Stimulated activated CD4-positive, alpha-beta T cell treated with anti-CD3 and anti-CD28 coated beads, Interleukin-12 subunit alpha, Interleukin-12 subunit beta, amount 100 ng/mL, for 4 hours (primary cell): ENCODE results near the gene ETNPPL.
"Not testable (repeated sequence)": the region's sequence is repeated elsewhere in the genome, so short reads cannot be mapped to it uniquely, and the experiment has no call there.

Experiments used
- DNase-seq: peaks from one replicate; pipeline ENCODE4 v3.0.0-alpha.2; 2020

The ETNPPL gene

DNA sequence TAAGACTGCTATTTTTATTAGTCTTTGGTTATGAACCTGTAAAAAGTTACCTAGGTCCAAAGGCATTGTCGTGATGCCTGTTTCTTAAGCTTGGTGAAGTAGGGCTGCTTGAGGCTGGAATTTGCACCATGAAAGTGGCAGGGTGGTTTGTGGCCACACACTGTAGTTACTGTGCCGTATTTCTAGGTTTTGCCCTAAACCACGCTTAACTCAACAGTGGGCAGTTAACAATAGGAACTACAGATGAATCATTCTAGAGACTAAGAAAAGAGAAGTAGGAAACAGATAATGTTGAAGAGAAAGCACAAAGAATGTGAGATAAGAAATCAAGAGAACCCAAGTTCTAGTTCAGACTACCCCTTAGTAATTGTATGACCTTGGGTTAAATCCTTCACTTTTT is 11.5 kb downstream of the ETNPPL start:
- DNase-seq: no peak

DNA sequence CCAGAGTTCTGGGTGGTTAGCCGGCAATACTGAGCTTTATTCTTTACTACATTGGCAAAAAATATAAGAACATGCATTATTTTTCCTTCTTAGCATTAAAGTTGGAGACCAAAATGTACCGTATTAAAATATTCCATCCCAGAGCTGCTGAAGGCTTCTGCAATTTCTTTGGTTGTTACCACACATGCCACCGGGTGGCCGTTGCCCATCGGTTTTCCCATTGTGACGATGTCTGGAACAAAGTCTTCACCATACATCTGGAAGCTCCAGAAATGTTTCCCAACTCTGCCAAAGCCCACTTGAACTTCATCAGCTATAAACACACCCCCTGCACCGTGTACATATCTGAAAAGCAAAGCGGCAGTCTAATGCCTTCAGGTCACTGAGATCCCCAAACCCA is 13.7 kb downstream of the ETNPPL start:
- DNase-seq: no peak

DNA sequence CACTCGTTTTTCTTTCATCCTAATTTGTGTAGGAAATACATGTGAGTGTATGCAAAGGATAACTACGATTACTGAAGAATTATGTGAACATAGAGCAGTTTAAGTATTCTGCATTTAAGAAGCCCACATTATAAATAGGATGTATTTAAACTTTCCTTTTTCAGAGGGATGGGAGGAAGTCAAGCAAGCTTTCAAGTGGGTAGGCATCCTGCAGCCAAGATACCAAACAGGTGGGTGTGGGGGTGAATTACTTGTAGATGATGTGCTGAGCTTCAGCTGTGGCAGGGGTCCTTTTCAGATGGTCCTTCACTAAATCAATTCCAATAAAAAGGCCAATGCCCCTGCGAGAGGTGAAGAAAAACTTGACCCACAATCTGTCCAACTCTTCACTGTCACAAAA is 16.3 kb downstream of the ETNPPL start:
- no peak for DNase-seq

DNA sequence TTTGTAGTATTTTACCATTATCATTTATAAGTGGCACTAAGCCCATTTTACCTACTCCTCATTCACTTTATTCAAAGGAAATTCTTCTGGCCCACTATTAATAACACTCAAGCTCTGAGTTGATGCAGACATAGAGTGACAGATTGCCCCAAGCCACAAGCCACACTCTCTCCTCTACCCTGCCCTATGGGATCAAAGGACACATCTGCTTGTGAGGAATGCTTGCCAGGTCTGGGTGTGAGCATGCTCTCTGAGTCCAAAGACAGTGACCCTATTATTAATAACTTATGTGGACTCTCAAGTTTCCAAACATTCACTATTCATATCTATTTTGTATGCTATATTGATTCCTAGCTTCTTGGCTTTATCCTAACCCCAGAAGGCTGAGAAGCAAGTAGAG is 18.5 kb downstream of the ETNPPL start:
- no peak for DNase-seq

DNA sequence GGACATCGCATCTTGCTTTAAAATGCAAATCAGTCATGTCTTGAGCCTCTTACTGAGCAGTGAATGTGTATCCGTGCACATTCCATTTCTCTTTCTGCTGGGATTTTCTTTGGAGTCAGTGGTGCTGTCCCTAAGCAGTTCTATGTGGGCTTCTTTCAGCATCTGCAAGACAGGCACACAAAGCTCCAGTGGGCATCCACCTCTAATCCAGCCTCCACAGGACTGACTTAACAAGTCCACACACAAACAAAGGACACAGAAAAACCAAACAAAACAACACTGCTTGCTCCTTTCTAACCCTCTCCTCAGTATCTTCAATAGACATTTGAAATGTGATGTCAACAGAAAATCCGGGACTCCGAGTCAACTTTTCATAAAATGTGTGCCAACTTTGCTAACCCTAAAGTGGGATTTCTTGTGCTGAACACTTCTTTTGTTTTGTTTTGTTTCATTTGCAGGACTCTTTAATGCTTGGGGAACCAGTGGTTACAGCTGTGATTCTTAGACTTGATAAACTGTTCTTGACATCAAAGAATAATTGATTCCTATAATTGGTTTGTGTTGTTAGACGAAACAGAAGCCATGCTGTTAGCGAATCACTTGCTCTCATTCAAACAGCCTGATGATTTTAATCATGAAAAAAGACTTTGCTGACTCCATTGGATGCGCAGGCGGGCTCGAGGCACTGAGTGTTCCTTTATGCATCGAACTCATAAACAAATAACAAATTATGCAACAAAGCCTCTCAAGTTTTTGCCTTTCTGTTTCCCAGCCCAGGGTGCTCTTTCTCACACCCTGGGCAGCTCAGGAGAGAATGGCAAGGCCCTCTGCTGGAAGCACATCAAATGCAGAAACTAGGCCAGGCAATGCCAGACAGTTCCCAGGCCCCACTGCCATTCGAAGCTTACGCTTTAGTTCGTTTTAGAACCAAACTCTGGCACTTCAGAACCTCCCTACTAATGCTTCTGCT is 20.1 kb downstream of the ETNPPL start:
- DNase-seq: no peak

DNA sequence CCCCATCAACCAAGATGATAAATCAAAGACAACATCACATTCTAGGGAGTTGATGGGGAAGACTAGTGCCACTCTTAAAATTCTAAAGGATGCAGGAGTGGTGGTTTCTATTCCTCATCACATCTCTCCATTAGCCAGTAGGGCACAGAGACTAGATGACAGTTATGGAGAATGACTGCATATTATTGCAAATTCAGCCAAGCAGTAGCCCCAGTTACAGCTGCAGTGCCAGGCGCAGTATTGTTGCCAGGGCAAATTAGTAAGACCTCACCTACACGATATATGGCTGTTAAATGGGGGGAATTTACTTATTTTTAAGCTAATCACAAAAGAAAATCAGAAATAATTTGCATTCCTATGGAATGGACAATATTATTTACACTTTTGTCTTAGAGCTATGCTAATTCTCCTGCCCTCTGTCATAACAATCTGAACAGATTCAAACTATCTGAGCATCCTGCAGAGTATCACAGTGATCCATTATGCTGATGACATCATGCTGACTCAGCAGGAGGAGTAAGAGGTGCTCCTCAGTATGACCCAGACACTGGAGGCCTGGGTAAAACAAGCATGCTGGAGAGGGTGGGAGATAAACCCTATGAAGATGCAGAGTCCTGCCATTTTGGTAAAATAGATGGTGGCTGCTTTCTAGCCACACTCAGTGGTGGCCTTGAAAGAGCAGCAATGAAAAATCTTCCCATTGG is 24.7 kb downstream of the ETNPPL start:
- DNase-seq: no peak

DNA sequence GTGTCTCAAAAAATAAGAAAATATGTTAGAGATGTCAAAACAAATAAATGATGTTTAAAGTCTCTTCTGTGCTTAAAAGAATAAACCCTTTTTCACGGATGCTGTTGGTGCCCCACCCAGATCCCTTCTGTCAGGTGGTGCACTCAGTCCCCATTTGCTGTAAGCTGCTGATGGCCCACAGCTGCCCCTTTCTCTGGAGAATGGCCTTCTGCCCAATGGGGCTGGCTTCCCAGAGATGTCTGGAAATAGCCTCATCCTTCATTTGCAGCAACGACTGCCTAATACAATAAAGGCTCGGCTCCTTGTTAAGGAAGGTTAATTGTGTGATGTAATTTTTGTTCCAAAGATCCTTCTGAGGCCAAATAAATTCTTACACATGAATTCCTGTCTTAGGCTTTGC is 31.8 kb downstream of the ETNPPL start:
- DNase-seq: no peak

DNA sequence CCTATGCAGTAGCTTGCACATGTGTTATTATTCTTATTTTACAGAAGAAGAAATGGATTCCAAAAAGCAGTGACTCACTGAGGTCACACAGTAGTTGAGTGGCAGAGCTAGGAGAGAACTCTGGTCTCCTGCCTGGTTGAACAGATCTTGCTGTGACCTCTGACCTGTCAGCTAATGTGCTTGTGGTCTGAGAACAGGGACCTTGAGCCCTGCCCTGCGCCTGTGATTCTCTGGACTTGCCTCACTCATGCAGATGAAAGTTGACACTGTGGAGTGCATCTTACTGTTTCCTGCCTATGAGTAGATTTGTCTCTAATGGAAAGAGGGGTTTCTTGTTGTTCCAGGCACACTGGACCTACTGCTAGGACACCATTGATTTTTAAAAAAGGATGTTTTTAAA is 32.3 kb downstream of the ETNPPL start:
- no peak for DNase-seq

DNA sequence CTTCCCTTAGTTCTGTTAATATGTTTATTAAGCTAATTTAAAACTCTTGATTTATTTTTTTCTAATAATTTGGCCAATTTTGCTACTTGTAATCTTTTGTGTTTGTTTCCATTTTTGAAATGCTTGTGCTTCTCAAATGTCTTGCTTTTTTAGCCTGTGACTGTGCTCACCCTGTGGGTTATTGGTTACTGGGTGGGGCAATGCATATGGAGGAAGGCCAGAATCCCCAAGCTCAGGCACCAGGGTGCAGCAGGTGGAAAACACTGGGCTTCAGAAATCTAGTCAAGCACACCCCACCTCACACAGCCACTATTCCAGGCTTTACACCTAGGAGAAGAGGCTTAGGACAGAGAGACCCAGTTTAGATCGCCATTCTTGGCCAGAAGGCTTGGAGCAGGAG is 33.1 kb downstream of the ETNPPL start:
- no peak for DNase-seq

DNA sequence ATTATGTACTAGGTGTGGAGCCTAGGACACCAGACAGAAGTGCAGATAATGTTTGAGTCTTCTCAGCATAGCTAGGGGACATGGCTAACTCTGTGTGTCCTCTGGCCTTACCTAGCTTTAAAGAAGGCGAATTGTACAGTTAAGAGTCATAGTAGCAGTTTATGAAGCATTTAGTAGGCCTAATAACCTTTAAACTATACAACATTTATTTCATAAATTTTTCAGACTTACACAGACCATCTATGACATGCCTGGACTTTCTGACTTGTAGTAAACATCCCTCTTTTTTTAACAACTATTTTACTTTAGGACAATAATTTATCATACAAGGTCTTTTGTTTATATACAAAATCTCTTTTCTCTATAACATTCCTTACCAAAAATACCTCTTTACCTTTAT is 37.4 kb downstream of the ETNPPL start:
- DNase-seq: no peak

DNA sequence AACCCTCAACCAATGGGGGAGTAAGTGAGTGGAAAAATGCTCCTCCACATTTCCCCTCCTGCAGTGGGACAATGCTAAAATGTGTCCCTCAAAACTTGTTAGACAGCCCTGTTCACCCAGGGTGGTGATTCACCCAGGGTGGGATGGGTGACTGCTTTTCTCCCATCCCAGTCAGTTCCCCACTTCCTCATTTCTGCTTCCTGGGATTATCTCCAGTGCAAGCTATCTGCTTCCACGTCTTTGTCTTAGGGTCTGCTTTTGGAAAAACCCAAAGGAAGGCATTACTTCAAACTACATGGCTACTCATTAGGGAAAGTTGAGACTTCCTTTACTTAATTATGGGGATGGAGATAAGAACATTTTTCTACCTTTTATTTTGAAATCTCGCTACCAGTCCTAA is 45.5 kb downstream of the ETNPPL start:
- DNase-seq: no peak

DNA sequence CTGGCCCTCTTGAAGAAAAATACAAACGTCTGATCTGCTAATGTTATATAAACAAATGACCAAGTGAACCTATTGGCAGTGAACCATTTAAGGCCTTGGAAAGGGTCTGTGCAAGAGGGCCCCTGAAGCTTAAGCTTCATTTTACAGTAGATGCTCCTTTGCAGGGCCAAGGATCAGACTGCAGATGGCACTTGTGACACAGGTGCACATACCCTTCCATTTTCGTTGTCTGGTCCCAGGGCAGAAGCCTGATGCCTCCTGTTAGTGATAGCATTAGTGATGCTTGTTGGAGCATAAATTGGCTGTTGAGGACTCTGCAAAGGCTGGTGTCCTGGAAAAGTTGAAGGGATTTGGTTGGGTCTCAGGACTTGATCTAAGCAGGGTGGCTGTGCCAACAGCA is 46.5 kb downstream of the ETNPPL start:
- no peak for DNase-seq

DNA sequence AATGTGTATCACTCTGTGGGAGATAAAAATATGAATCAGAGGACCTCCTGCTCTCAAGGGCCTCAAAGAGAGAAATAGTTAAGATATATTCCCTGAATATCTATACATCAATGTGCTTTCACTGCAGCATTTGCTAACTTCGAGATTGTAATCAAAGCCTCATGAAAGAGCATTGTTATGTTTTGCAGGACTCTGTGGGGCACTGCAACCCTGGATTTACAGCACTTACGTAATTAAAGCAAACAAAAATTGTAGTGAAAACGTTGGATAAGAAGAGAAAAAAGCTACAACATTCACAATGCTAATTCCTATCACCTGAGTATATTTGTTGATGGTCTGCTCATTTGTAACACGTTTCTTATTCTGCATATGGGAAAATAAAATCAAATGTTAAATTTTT is 48.0 kb downstream of the ETNPPL start:
- no peak for DNase-seq

DNA sequence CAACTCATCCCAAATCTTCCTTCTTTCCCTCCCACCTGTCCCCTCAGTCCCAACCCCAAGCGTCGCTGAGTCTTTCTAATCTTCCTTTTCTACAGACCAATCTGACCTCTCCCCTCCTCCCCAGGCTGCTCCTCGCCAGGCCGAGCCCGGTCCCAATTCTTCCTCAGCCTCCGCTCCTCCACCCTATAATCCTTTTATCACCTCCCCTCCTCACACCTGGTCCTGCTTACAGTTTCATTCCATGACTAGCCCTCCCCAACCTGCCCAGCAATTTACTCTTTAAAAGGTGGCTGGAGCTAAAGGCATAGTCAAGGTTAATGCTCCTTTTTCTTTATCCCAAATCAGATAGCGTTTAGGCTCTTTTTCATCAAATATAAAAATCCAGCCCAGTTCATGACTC is 52.3 kb downstream of the ETNPPL start:
- not testable (repeated sequence) for DNase-seq

DNA sequence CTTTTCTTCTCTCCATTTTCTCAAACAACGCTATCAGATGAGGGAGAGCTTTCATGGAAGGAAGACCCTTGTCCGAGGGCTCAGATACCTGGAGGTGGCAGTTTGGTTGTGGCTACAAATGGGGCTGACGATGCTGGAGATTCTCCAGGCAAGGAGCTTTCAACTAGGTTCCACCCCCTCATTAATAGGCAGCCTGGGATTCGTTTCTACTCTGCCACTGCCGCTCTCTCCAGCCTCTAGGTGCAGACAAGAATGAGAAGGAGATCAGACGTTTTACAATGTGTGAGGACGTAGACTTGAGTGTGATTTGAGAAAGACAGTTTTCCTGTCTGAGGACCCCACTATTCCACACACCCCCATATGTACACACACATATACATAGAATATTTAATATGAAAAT is 53.1 kb downstream of the ETNPPL start:
- DNase-seq: no peak

DNA sequence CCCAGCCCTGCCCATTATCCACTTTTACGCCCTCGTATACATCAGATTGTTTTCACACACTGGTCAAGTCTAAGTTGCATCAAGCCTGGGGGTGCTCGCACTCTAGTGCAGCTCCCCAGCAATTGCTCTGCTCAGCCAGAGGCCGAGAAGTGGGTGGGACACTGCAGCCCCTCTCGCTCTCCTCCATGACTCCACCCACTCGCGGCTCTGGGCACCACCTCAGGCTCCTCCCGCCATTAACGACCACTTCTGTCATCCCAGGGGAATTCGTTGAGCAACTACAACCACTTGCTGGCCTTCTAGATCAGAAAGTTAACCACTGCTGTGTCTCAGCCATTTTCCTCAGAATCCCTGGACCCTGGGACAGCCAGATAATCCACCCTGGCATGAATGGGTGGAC is 53.6 kb downstream of the ETNPPL start:
- DNase-seq: no peak

DNA sequence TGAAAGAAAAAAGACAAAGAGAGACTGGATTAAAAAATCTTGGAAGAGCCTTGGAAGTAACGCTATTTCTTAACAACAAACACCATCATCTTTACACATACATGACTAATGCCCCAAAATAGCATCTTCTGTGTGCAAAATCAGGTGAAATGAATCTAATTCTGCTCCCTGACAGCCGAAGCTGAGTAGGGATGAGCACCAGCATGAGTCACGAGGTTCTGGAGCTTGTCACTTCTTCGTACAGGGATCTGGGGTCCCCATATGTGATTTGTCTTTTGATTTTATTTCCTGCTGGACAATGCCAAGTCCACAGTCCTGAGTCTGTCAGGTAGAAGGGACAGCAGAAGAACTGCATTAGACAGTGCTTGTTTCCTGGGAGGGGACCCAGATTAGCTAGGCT is 56.6 kb downstream of the ETNPPL start:
- no peak for DNase-seq

DNA sequence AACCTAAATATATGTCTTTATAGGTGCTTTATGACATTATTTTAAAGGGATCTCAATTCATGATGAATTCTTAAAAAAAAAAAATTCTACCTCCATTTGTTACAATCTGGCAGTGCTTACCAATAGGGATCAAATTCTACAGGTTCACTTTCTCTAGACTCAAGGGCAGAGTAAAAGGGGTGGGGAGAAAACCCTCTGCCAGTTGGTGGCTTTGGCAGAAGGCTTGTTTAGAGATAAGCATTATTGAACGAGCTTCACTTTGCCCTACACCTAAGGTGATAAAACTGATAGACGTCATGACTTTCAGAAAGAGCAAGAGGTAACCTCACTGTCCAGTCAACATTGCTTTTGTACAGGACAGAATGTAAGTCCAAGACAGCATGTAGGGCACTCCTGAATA is 58.9 kb downstream of the ETNPPL start:
- DNase-seq: no peak

DNA sequence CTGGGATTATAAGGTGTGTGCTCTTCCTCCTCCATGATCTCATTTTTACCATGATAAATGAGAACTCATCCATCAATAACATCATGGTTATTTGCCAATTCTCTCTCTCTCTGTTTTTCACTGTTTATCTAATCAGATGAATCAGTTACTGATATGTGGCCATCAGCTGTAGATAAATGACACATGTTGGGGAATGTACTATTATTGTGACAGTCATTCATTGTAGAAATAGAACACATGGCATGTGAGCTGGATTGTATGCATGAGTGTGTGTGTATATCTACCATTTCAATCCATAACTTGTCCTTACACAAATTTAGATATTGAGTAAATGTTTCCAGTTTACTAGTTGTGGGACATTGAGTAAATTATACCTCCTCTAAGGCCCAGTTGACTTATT is 59.5 kb downstream of the ETNPPL start:
- DNase-seq: no peak

DNA sequence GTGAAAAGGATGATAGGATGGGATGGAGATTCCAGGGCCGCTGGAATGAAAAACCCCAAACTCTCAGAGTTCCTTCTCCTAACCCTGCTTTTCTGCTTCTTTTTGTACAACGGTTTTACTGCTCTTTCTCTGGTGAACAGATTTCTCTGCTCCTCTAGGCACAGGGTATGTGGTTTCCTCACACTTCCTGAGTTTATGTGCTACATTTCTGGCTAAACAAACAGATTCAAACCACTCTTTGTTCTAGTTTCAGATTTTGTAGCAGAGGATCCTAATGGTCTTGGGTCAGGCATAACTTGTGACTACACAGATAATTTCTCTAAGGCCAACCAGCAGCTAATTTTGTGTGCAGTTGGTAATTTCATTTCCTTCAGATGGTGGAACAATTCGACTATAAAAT is 59.9 kb downstream of the ETNPPL start:
- no peak for DNase-seq

DNA sequence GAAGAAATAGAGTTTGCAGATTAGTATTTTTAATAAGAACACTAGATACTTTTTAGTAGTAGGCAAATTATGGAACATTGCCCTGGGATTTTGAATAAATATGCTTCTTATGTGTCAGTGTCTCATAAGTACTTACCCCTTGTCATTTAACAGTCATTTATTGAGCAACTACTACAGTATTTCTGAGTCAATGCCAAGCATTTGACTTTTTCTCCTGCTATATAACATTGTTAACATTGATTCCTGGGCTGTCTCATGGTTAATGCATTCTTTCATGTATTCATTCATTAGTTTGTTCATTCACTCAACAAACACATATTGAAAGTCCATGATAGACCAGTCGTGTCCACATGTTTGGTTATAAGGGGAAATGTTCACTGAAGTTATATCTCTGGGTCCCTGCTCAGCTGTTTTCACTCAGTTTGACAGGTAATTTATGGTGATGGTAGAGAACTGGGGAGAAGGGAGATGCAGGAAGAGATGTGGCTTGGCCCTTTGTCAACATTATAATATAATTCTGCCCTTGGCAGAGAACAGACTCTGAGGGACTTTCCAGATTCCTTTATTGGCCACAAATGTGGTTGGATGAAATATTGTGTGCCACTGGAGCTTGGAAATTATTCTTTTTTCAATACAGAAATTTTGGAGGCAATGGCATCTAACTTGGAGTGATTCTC is 62.6 kb downstream of the ETNPPL start:
- DNase-seq: no peak

DNA sequence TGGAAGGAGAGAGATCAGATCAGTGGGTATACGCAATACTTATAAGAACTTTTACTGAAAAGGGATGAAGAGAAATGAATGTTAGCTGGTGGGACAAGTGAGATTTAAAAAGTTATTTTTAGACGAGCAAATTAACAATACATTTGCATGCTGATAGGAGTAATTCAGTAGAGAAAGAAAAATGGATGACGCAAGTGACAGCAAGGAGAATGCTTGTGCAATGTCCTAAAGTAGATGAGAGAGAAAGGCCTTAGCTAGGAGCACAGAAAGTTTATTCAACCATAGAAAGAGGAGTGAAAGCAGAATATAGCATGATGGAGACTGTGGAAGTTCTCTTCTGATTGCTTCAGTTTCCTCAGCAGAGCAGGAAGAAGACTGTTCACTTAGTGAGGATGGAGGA is 66.7 kb downstream of the ETNPPL start:
- no peak for DNase-seq

DNA sequence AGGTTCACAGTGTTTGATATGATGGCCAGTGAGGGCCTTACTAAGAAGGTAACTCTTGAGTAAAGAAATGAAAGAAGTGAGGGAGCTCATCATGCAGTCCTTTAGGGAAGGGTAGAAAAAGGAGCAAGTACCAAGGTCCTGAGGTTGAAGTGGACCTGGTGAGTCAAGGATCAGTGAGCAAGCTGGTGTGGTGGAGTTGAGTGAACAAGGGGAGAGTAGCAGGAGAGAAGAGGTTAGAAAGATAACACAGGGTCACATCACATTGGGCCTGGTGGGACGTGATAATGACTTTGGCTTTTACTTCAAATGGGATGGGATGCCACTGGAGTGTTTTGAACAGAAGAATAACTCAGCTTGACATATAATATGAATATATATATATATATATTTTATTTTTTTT is 67.8 kb downstream of the ETNPPL start:
- DNase-seq: no peak

DNA sequence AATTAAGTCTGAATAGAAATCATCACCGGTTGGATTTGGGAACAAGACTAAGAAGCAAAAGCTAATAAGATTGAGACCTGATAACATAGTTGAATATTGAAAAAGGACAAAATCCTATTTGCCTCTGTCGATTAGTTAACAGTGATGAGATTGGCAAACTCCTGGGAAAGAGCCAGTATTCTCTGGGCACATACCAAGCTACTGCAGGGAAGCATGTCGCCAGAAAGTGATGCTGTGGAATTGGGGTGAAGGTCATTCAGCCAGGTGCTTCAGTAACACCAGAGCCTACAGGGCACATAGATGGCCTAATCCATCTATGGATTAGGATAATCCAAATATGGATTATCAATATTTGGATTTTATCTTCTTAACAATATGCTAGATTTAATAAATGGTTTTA is 68.4 kb downstream of the ETNPPL start:
- no peak for DNase-seq
